Posterior vena cava (tissue), 2 donors: ENCODE results near the gene LIF. TPM values are rescaled to one million over a fixed set of nuclear protein-coding genes. Genes with fewer than 3 reads are reported as not detected.

ENCODE experiments used
- DNase-seq: peaks from one replicate; pipeline ENCODE4 v3.0.0-alpha.2; 2020; ENCODE audit warnings: low spot score
- intact Hi-C, 2 donors: fragments of 100-400 bp; cut with DNase I; formaldehyde crosslinking; loops; one replicate each; pipeline versions ENCODE4 v1.14.1 to v1.14.2; 2022 to 2023
- total RNA-seq, 2 donors: library from RNA; stranded (reverse); fragmentation: NEBNext Ultra II Directional; extraction: Animal tissue kit (Norgen Biotek cat#: 25700); gene quantifications; one replicate each; pipeline ENCODE4 v1.2.1, GENCODE V29; 2021
- donor health status: DM: yes; HTN: yes; CAD: no.
- donor health status: DM: yes; HTN: yes; CAD: no.

LIF gene
- total RNA-seq, 2 donors from 2014 or later, result 2.6 to 8.1 TPM

GRCh38 chr22:30267382-30268302 is 21.1 kb upstream of the LIF start:
- no peak for DNase-seq
- intact Hi-C loops, result loop anchor here in 1 of 2 donors (2.0 kb wide), 1 partner anchor 19 kb away; no protein-coding TSS in a partner anchor

GRCh38 chr22:30266445-30267381 is 20.2 kb upstream of the LIF start, which contains the start of gene OSM:
TSS of gene OSM (minus strand) at chr22:30266851. CDS start at chr22:30266799, 52 bp downstream.
- peak; percentile 94 for DNase-seq
- intact Hi-C loops, result loop anchor here in 1 of 2 donors (2.0 kb wide), 1 partner anchor 20 kb away; no protein-coding TSS in a partner anchor

GRCh38 chr22:30265823-30266444 is 19.4 kb upstream of the LIF start:
- peak; percentile 95 for DNase-seq
- intact Hi-C loops, result loop anchor here in 1 of 2 donors (2.0 kb wide), 1 partner anchor 21 kb away; no protein-coding TSS in a partner anchor

- intact Hi-C loops, result no loop called here
- no peak for DNase-seq
Observed at GRCh38 chr22:30265131-30265720, 18.7 kb upstream of the LIF start.

- intact Hi-C loops, result loop anchor here (2.0 kb wide), 1 partner anchor 123 kb away; the partner anchor contains the start of gene RNF215 (in 2 of the 2)
- DNase-seq, result no peak
Observed at GRCh38 chr22:30263883-30264282, 17.3 kb upstream of the LIF start.

- intact Hi-C loops, result loop anchor here (2.0 kb wide), 1 partner anchor 124 kb away; the partner anchor contains the start of gene RNF215 (in 2 of the 2)
- DNase-seq, result peak; percentile 91
Observed at GRCh38 chr22:30262917-30263741, 16.6 kb upstream of the LIF start.

- intact Hi-C loops, result loop anchor here (2.0 kb wide), 1 partner anchor 125 kb away; the partner anchor contains the start of gene RNF215 (in 2 of the 2)
- DNase-seq, result no peak
Observed at GRCh38 chr22:30262112-30262511, 15.6 kb upstream of the LIF start.

GRCh38 chr22:30261134-30261533 is 14.6 kb upstream of the LIF start:
- intact Hi-C loops, result no loop called here
- DNase-seq, result no peak

GRCh38 chr22:30260682-30261081 is 14.1 kb upstream of the LIF start:
- intact Hi-C loops, result no loop called here
- no peak for DNase-seq

- intact Hi-C loops, result no loop called here
- no peak for DNase-seq
Observed at GRCh38 chr22:30260276-30260675, 13.7 kb upstream of the LIF start.

- no peak for DNase-seq
- intact Hi-C loops, result loop anchor here in 1 of 2 donors (2.0 kb wide), 1 partner anchor 146 kb away; no protein-coding TSS in a partner anchor
Observed at GRCh38 chr22:30254314-30254713, 7.8 kb upstream of the LIF start.

- peak; percentile 89 for DNase-seq
- intact Hi-C loops, result no loop called here
Observed at GRCh38 chr22:30253205-30253852, 6.8 kb upstream of the LIF start.

- intact Hi-C loops, result no loop called here
- DNase-seq, result no peak
Observed at GRCh38 chr22:30252411-30253204, 6.0 kb upstream of the LIF start.

GRCh38 chr22:30251711-30252110 is 5.2 kb upstream of the LIF start:
- DNase-seq, result no peak
- intact Hi-C loops, result no loop called here

GRCh38 chr22:30250661-30251267 is 4.2 kb upstream of the LIF start:
- no peak for DNase-seq
- intact Hi-C loops, result no loop called here

GRCh38 chr22:30250039-30250565 is 3.5 kb upstream of the LIF start:
- intact Hi-C loops, result no loop called here
- no peak for DNase-seq
